H9 (cell line): Measurements from ENCODE around the gene TMEM235. TPM values are rescaled to one million over a fixed set of nuclear protein-coding genes. Genes with fewer than 3 reads are reported as not detected.

ENCODE experiments used
- DNase-seq: peaks from one replicate; pipeline ENCODE4 v3.0.0-alpha.2; 2017
- H2AFZ ChIP-seq: one replicate; pipeline ENCODE4 v1.6.1; 2013; ENCODE audit warnings: mild to moderate bottlenecking, low read length, control low read depth, moderate library complexity
- H2AK5ac ChIP-seq: 2 replicates; pipeline ENCODE4 v1.6.1; 2013; ENCODE audit warnings: low read length, control low read depth, mixed read lengths; ENCODE audit not compliant: insufficient read length
- H2BK120ac ChIP-seq: one replicate; pipeline ENCODE4 v1.6.1; 2013; ENCODE audit warnings: low read depth, mild to moderate bottlenecking, low read length, control low read depth, inconsistent platforms; ENCODE audit not compliant: poor library complexity, severe bottlenecking
- H2BK12ac ChIP-seq: 2 replicates; pipeline ENCODE4 v1.6.1; 2013; ENCODE audit warnings: low read length, control low read depth, mixed read lengths, low read depth; ENCODE audit not compliant: insufficient read length
- H2BK15ac ChIP-seq: 2 replicates; pipeline ENCODE4 v1.6.1; 2013; ENCODE audit warnings: low read depth, low read length, control low read depth
- H2BK20ac ChIP-seq: one replicate; pipeline ENCODE4 v1.6.1; 2013; ENCODE audit warnings: low read depth, mild to moderate bottlenecking, low read length, control low read depth, inconsistent platforms; ENCODE audit not compliant: poor library complexity, severe bottlenecking
- H2BK5ac ChIP-seq: 2 replicates; pipeline ENCODE4 v1.6.1; 2013; ENCODE audit warnings: low read length, control low read depth, mixed read lengths; ENCODE audit not compliant: insufficient read length
- H3K14ac ChIP-seq: 2 replicates; pipeline ENCODE4 v1.6.1; 2013; ENCODE audit warnings: low read length, control low read depth; ENCODE audit not compliant: insufficient read depth
- H3K18ac ChIP-seq: 2 replicates; pipeline ENCODE4 v1.6.1; 2013; ENCODE audit warnings: low read depth, mild to moderate bottlenecking, mixed read lengths, low read length, control low read depth; ENCODE audit not compliant: insufficient read length
- H3K23ac ChIP-seq: 2 replicates; pipeline ENCODE4 v1.6.1; 2013; ENCODE audit warnings: low read length, control low read depth, mixed read lengths, low read depth; ENCODE audit not compliant: insufficient read length
- H3K23me2 ChIP-seq: 2 replicates; pipeline ENCODE4 v1.6.1; 2013; ENCODE audit warnings: low read depth, mild to moderate bottlenecking, mixed read lengths, low read length, control low read depth; ENCODE audit not compliant: insufficient read length, poor library complexity, severe bottlenecking
- H3K27ac ChIP-seq: 2 replicates; pipeline ENCODE4 v1.5.1; 2013; ENCODE audit warnings: low read length, control low read depth, mixed read lengths, low read depth; ENCODE audit not compliant: insufficient read length
- H3K27me3 ChIP-seq: 2 replicates; pipeline ENCODE4 v1.6.1; 2013; ENCODE audit warnings: low read length, control low read depth, inconsistent platforms; ENCODE audit not compliant: insufficient read depth
- H3K4ac ChIP-seq: 2 replicates; pipeline ENCODE4 v1.6.1; 2013; ENCODE audit warnings: low read depth, mild to moderate bottlenecking, control low read depth, inconsistent platforms, low read length, moderate library complexity
- H3K4me1 ChIP-seq: 2 replicates; pipeline ENCODE4 v1.6.1; 2013; ENCODE audit warnings: low read length, control low read depth, inconsistent platforms; ENCODE audit not compliant: insufficient read depth
- H3K4me2 ChIP-seq: 2 replicates; pipeline ENCODE4 v1.6.1; 2013; ENCODE audit warnings: low read length, control low read depth, mixed read lengths; ENCODE audit not compliant: insufficient read length, insufficient read depth
- H3K56ac ChIP-seq: 2 replicates; pipeline ENCODE4 v1.6.1; 2013; ENCODE audit warnings: low read depth, mild to moderate bottlenecking, mixed read lengths, low read length, control low read depth; ENCODE audit not compliant: insufficient read length
- H3K79me1 ChIP-seq: 2 replicates; pipeline ENCODE4 v1.6.1; 2013; ENCODE audit warnings: low read depth, mild to moderate bottlenecking, moderate library complexity, low read length, control low read depth, inconsistent platforms; ENCODE audit not compliant: insufficient read depth, poor library complexity, severe bottlenecking
- H3K79me2 ChIP-seq: 2 replicates; pipeline ENCODE4 v1.6.1; 2013; ENCODE audit warnings: low read length, control low read depth, inconsistent platforms; ENCODE audit not compliant: insufficient read depth
- H3K9ac ChIP-seq: 2 replicates; pipeline ENCODE4 v1.6.1; 2013; ENCODE audit warnings: low read length, control low read depth, mixed read lengths; ENCODE audit not compliant: insufficient read length; ENCODE audit errors: extremely low read depth
- H3K9me3 ChIP-seq: one replicate; pipeline ENCODE4 v1.6.1; 2013; ENCODE audit warnings: low read depth, low read length, inconsistent platforms; ENCODE audit not compliant: control insufficient read depth
- H3T11ph ChIP-seq: one replicate; pipeline ENCODE4 v1.6.1; 2013; ENCODE audit warnings: mild to moderate bottlenecking, low read length, control low read depth, inconsistent platforms
- H4K20me1 ChIP-seq: one replicate; pipeline ENCODE4 v1.6.1; 2013; ENCODE audit not compliant: control insufficient read depth, insufficient read length, insufficient read depth
- H4K5ac ChIP-seq: 2 replicates; pipeline ENCODE4 v1.6.1; 2013; ENCODE audit warnings: low read depth, mild to moderate bottlenecking, mixed read lengths, low read length, control low read depth; ENCODE audit not compliant: insufficient read length
- H4K8ac ChIP-seq: replicated peaks from 2 replicates; pipeline ENCODE4 v1.6.1; 2013; ENCODE audit warnings: low read length, control low read depth, mixed read lengths, low read depth; ENCODE audit not compliant: insufficient read length
- H4K91ac ChIP-seq: 2 replicates; pipeline ENCODE4 v1.6.1; 2013; ENCODE audit warnings: low read depth, mild to moderate bottlenecking, moderate library complexity, mixed read lengths, low read length, control low read depth; ENCODE audit not compliant: insufficient read length
- H3K27ac Mint-ChIP-seq, 3 experiments: 2 replicates in 2 of 3; 3 replicates in 1 of 3; pipeline ENCODE4 v1.8.0; 2020 to 2021; ENCODE audit warnings: mixed read lengths in 3 of 3, mild to moderate bottlenecking in 1 of 3, moderate library complexity in 1 of 3
- H3K27me3 Mint-ChIP-seq: 2 replicates; pipeline ENCODE4 v1.8.0; 2021; ENCODE audit warnings: low read depth, mild to moderate bottlenecking, moderate library complexity, mixed read lengths
- H3K36me3 Mint-ChIP-seq, 3 experiments: 2 replicates in 2 of 3; 3 replicates in 1 of 3; pipeline ENCODE4 v1.8.0; 2020 to 2021; ENCODE audit warnings: low read depth in 3 of 3, mixed read lengths in 3 of 3; ENCODE audit not compliant: insufficient read depth in 1 of 3
- H3K4me1 Mint-ChIP-seq, 2 experiments: 2 replicates each; pipeline ENCODE4 v1.8.0; 2020; ENCODE audit warnings: mixed read lengths in 2 of 2
- H3K4me3 Mint-ChIP-seq, 2 experiments: 2 replicates in 1 of 2; 3 replicates in 1 of 2; pipeline ENCODE4 v1.8.0; 2020 to 2021; ENCODE audit warnings: mild to moderate bottlenecking in 2 of 2, mixed read lengths in 2 of 2, moderate library complexity in 1 of 2
- H3K9me3 Mint-ChIP-seq, 2 experiments: 2 replicates in 1 of 2; 3 replicates in 1 of 2; pipeline ENCODE4 v1.8.0; 2020; ENCODE audit warnings: mild to moderate bottlenecking in 2 of 2, mixed read lengths in 2 of 2, moderate library complexity in 1 of 2
- CTCF ChIP-seq: fragments of 200-600 bp; sonication (generic); conservative IDR thresholded peaks from 3 replicates; pipeline ENCODE4 v1.8.0; 2021; ENCODE audit warnings: antibody characterized with exemption, mild to moderate bottlenecking
- WGBS: extraction: QIAGEN DNeasy Blood & Tissue Kit; methylation state at CpG from one replicate; pipeline ENCODE4 v1.1.7; 2013; ENCODE audit warnings: missing lambda C conversion rate, low lambda C conversion rate, mixed read lengths; ENCODE audit not compliant: insufficient read length; ENCODE audit errors: extremely low coverage; 5-methylcytosine and 5-hydroxymethylcytosine counted together
- total RNA-seq: library from RNA; stranded (reverse); gene quantifications from 2 replicates; pipeline ENCODE4 v1.2.1, GENCODE V29; 2021

The TMEM235 gene
- total RNA-seq, 1 experiment from 2014 or later = 0.28 TPM

DNA sequence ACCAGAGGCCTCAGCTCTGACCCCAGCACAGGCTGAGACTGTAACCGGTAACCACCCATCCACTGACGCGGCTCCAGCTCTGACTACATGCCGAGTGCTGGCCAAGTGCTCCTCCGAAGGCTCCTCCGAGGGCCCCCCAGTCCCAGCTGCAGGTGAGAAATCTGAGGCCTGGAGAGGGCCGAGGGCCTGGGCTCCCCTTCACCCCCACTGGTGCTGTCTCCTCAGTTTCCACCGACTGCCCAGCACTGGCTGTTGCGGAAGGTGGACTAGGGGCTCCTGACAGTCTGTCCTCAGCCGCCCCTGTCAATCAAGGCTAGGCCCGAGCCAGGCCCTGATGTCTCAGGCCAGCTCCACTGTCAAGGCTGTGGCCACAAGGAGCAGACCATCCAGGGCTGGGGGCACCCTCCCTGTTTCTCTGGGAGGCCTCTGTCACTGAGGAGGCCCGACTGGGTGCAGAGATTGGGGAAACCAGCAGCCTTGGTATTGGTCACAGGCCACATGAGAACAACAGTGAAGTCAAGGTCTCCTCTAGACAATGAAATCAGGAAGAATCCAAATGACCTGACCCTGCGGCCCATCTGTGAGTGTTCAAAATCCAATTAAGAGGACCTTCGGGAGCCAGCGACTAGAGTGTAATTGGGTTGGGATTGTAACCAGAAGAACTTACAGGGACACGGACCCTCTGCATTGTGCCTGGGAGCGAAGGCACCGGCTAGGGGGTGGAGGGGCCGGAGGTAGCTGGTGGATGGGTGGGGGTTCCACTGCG, 5.1 kb downstream of the TMEM235 start:
- Mint-ChIP-seq H3K4me3 (no peak overlapping the region), H3K4me1 (peaks cover under 1 to 22% of the 10 kb centered on the region in 2 experiments), H3K9me3 (no peaks in the 10 kb centered on the region), H3K27me3 (peaks cover 25% of the 10 kb centered on the region), H3K27ac (no peak overlapping the region), H3K36me3 (no peaks in the 10 kb centered on the region; a peak in 1 of 7 replicates)
- Histone ChIP-seq H3K4me1 (no peaks in the 10 kb centered on the region), H3K79me2 (no peaks in the 10 kb centered on the region), H3K23ac (no peak overlapping the region), H3K23me2 (no peaks in the 10 kb centered on the region), H4K5ac (no peak overlapping the region), H3K14ac (no peak overlapping the region), H2BK12ac (no peak overlapping the region), H3K9ac (no peak overlapping the region), H3K27ac (no peak overlapping the region), H4K91ac (no peak overlapping the region), H2AFZ (no peak overlapping the region), H2BK5ac (no peak overlapping the region), H3T11ph (no peak overlapping the region), H4K8ac (no peak overlapping the region), H3K27me3 (no peaks in the 10 kb centered on the region; the same call in 1 of the 2 replicates), H3K4me2 (no peak overlapping the region), H2BK15ac (no peak overlapping the region), H3K56ac (no peak overlapping the region), H2BK20ac (no peak overlapping the region), H3K79me1 (no peaks in the 10 kb centered on the region), H3K18ac (no peak overlapping the region), H2AK5ac (no peak overlapping the region), H3K9me3 (no peaks in the 10 kb centered on the region), H4K20me1 (no peaks in the 10 kb centered on the region), H2BK120ac (no peak overlapping the region), H3K4ac (no peak overlapping the region)
- no CpG with 5 or more reads among the region's 20 CpGs for WGBS
- no peak for DNase-seq
- TF ChIP-seq CTCF = no peak
